K562 (cell line): Measurements from ENCODE around the gene COPB2. TPM values are rescaled to one million over a fixed set of nuclear protein-coding genes. Genes with fewer than 3 reads are reported as not detected.

Experiments
- ARHGAP35 ChIP-seq: fragments of 450-650 bp; IDR thresholded peaks from 2 replicates; pipeline ENCODE4 v1.6.1; 2018; ENCODE audit not compliant: partially characterized antibody
- BRD9 ChIP-seq: fragments of 450-650 bp; IDR thresholded peaks from 2 replicates; pipeline ENCODE4 v1.6.1; 2018; ENCODE audit warnings: low read depth; ENCODE audit not compliant: partially characterized antibody
- CHD4 ChIP-seq: fragments of 200-600 bp; sonication (generic); IDR thresholded peaks from 3 replicates; pipeline ENCODE4 v1.6.1; 2012; ENCODE audit warnings: low read depth, mild to moderate bottlenecking, mixed read lengths, low read length, inconsistent platforms; ENCODE audit not compliant: insufficient read depth, insufficient replicate concordance, poor library complexity, severe bottlenecking
- FOXK2 ChIP-seq, 2 experiments: fragments of 450-650 bp; IDR thresholded peaks in 1 of 2; conservative IDR thresholded peaks in 1 of 2; 2 replicates each; pipeline ENCODE4 v1.6.1; 2016; ENCODE audit warnings: low read depth in 2 of 2, mild to moderate bottlenecking in 1 of 2
- HCFC1 ChIP-seq: IDR thresholded peaks from 2 replicates; pipeline ENCODE4 v1.6.1; 2012; ENCODE audit warnings: low read depth, low read length, improper control_type of control experiment
- HMGN3 ChIP-seq: IDR thresholded peaks from 2 replicates; pipeline ENCODE4 v1.6.1; 2011; ENCODE audit warnings: borderline replicate concordance, low read depth, mild to moderate bottlenecking, mixed read lengths, low read length; ENCODE audit not compliant: insufficient read length; ENCODE audit errors: extremely low read depth
- KAT2B ChIP-seq: IDR thresholded peaks from one replicate; pipeline ENCODE4 v1.6.1; 2012; ENCODE audit warnings: low read depth, mild to moderate bottlenecking, control low read depth, inconsistent platforms, low read length, moderate library complexity
- MCM5 ChIP-seq: fragments of 450-650 bp; IDR thresholded peaks from 2 replicates; pipeline ENCODE4 v1.6.1; 2016; ENCODE audit warnings: low read depth
- MEF2A ChIP-seq: IDR thresholded peaks from 2 replicates; pipeline ENCODE4 v1.6.1; 2011; ENCODE audit warnings: low read depth, mild to moderate bottlenecking, low read length, moderate library complexity; ENCODE audit not compliant: control insufficient read depth
- NCOA1 ChIP-seq: fragments of 450-650 bp; IDR thresholded peaks from 2 replicates; pipeline ENCODE4 v1.6.1; 2016; ENCODE audit warnings: low read depth
- NR3C1 ChIP-seq: sonication (generic); formaldehyde crosslinking; IDR thresholded peaks from 2 replicates; pipeline ENCODE4 v1.8.1; 2022; ENCODE audit warnings: missing genetic modification reagents
- POLR2B ChIP-seq: fragments of 450-650 bp; IDR thresholded peaks from 2 replicates; pipeline ENCODE4 v1.6.1; 2018; ENCODE audit warnings: low read depth; ENCODE audit not compliant: partially characterized antibody
- RBM15 ChIP-seq: fragments of 200-400 bp; formaldehyde crosslinking; IDR thresholded peaks from 2 replicates; pipeline ENCODE4 v1.6.1; 2018; ENCODE audit warnings: mild to moderate bottlenecking, low read length, moderate library complexity; ENCODE audit not compliant: insufficient read depth
- SMAD1 ChIP-seq: fragments of 150-350 bp; IDR thresholded peaks from 2 replicates; pipeline ENCODE4 v1.6.1; 2014; ENCODE audit warnings: low read length, low read depth; ENCODE audit not compliant: partially characterized antibody
- SNRNP70 ChIP-seq: fragments of 200-400 bp; formaldehyde crosslinking; optimal IDR thresholded peaks from 2 replicates; pipeline ENCODE3; 2017; ENCODE audit warnings: low read depth, low read length
- ZNF146 ChIP-seq: IDR thresholded peaks from one replicate; pipeline ENCODE4 v1.6.1; 2018; ENCODE audit warnings: missing compliant biosample characterization; ENCODE audit not compliant: unreplicated experiment
- ZNF217 ChIP-seq: sonication (generic); formaldehyde crosslinking; IDR thresholded peaks from 2 replicates; pipeline ENCODE4 v1.8.0; 2022; ENCODE audit warnings: mild to moderate bottlenecking, missing genetic modification reagents
- ZNF232 ChIP-seq: sonication (generic); formaldehyde crosslinking; IDR thresholded peaks from 2 replicates; pipeline ENCODE4 v1.8.0; 2022; ENCODE audit warnings: mild to moderate bottlenecking, missing genetic modification reagents
- ZNF282 ChIP-seq: sonication (generic); formaldehyde crosslinking; IDR thresholded peaks from 2 replicates; pipeline ENCODE4 v1.8.1; 2023; ENCODE audit warnings: missing genetic modification reagents
- ZNF589 ChIP-seq: fragments of 200-800 bp; sonication (Bioruptor generic); IDR thresholded peaks from 2 replicates; pipeline ENCODE4 v1.6.1; 2016; ENCODE audit warnings: low read depth, missing genetic modification characterization, missing compliant biosample characterization
- ZNF717 ChIP-seq: fragments of 250-450 bp; sonication (Bioruptor Pico); IDR thresholded peaks from 2 replicates; pipeline ENCODE4 v1.5.0; 2021
- polyA plus RNA-seq, 8 experiments: library from polyadenylated mRNA; depleted of rRNA in 4 of 8; stranded (reverse) in 5 of 8; unstranded in 3 of 8; fragments of >200 nt; fragmentation: Nextera tagmentation in 2 of 8; fragmentation: Illumina TruSeq in 1 of 8; extraction: Ambion mirVana in 2 of 8; extraction: Trizol in 1 of 8; gene quantifications; 2 replicates each; pipeline versions ENCODE4 v1.2.1 to v1.2.3, GENCODE V29; 2011 to 2014; ENCODE audit warnings: inconsistent platforms in 1 of 8, missing spikeins in 1 of 8
- total RNA-seq, 7 experiments: library from RNA; depleted of rRNA in 6 of 7; stranded (reverse); fragments of >200 nt in 6 of 7; fragmentation: Illumina TruSeq in 2 of 7; extraction: Trizol in 2 of 7; gene quantifications; 2 replicates each; pipeline versions ENCODE4 v1.2.1 to v1.2.3, GENCODE V29; 2011 to 2021; ENCODE audit warnings: low replicate concordance in 1 of 7
- TF ChIP-seq, protein P1 (sequence below): fragments of 450-650 bp; formaldehyde crosslinking; IDR thresholded peaks from 2 replicates; pipeline ENCODE4 v1.4.0; 2022; ENCODE audit warnings: mild to moderate bottlenecking, moderate library complexity
- TF ChIP-seq, protein P2 (sequence below): IDR thresholded peaks from 2 replicates; pipeline ENCODE4 v1.6.1; 2011; ENCODE audit warnings: borderline replicate concordance, low read depth, mild to moderate bottlenecking, moderate library complexity, low read length; ENCODE audit not compliant: insufficient read depth, poor library complexity, severe bottlenecking
- TF ChIP-seq, protein P3 (sequence below): fragments of 250-450 bp; sonication (Bioruptor Pico); IDR thresholded peaks from 2 replicates; pipeline ENCODE4 v1.8.0; 2022; ENCODE audit warnings: inconsistent platforms, mild to moderate bottlenecking, moderate library complexity, borderline replicate concordance

The COPB2 gene
- total and polyA plus RNA-seq, 9 of the 15 experiments (the other 6 are each of a cell fraction or from before 2014, with no cell fraction given) = 64.3 to 189 (median 130) TPM

DNA sequence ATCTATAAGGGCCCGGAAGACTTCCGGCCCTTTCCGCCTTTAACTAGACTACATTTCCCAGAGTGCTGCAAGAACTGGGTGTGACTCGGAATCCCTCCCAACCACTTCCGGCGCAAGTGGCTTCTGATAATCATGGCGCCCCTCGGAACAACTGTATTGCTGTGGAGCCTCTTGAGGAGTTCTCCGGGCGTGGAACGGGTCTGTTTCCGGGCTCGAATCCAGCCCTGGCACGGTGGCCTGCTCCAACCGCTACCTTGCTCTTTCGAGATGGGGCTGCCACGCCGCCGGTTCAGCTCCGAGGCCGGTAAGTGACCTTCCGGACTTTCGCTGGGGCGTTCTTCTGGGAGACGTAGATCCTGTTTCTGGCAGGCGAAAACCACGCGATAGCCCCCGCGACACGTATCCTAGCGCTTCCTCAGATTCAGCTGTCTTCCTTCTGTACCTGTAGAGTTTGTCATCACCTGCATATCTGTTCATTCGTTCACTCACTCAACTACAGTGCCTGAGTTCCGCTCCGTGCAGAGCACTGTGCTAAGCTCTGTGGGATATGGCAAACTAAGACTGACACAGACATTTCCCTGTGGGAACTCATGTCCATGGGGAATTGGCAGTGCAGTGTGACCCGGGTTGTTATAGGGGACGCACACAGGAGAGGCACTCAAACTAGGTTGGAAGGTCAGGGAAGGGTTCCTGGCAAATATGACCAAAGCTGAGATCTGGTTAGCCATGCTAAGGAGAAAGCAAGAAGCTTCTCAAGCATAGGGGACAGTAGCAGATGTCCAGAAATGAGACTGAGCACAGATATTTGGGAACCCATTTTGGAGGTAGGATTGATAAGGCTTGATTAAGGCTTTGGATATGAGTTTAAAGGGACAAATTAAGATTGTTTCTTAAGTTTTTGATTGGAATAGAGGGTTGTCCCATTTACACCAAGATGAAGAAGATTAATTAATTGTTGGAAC is 45.3 kb downstream of the COPB2 start, which contains the start of gene MRPS22 (continued):
- TF ChIP-seq ZNF589 (CRISPR knock-in tag) (peak; percentile 67), RBM15 (no peak), POLR2B (peak; percentile 66), FOXK2 (conservative IDR thresholded peaks at IDR 0.05 in 1 of 2, IDR thresholded peaks at IDR 0.05 in 1 of 2; ENCODE audit: low read depth in 2 of 2) (peak; percentile 10 to 35; a peak in 2 of 4 replicates), NR3C1 (CRISPR knock-in tag) (no peak), ARHGAP35 (peak; percentile 74), KAT2B (no peak), NCOA1 (peak; percentile 93), ZNF282 (CRISPR knock-in tag) (no peak), ZNF232 (CRISPR knock-in tag) (peak; percentile 38; the same call in 1 of the 2 replicates), SNRNP70 (no peak), BRD9 (no peak), MEF2A (no peak), HMGN3 (no peak), SMAD1 (no peak), ZNF146 (CRISPR knock-in tag) (no peak), MCM5 (no peak), ZNF217 (no peak), HCFC1 (peak; percentile 95), ZNF717 (CRISPR knock-in tag) (no peak), CHD4 (no peak)
- TF ChIP-seq, protein P1, sequence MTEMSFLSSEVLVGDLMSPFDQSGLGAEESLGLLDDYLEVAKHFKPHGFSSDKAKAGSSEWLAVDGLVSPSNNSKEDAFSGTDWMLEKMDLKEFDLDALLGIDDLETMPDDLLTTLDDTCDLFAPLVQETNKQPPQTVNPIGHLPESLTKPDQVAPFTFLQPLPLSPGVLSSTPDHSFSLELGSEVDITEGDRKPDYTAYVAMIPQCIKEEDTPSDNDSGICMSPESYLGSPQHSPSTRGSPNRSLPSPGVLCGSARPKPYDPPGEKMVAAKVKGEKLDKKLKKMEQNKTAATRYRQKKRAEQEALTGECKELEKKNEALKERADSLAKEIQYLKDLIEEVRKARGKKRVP = no peak
- TF ChIP-seq, protein P2, sequence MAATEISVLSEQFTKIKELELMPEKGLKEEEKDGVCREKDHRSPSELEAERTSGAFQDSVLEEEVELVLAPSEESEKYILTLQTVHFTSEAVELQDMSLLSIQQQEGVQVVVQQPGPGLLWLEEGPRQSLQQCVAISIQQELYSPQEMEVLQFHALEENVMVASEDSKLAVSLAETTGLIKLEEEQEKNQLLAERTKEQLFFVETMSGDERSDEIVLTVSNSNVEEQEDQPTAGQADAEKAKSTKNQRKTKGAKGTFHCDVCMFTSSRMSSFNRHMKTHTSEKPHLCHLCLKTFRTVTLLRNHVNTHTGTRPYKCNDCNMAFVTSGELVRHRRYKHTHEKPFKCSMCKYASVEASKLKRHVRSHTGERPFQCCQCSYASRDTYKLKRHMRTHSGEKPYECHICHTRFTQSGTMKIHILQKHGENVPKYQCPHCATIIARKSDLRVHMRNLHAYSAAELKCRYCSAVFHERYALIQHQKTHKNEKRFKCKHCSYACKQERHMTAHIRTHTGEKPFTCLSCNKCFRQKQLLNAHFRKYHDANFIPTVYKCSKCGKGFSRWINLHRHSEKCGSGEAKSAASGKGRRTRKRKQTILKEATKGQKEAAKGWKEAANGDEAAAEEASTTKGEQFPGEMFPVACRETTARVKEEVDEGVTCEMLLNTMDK = no peak
- TF ChIP-seq, protein P3, sequence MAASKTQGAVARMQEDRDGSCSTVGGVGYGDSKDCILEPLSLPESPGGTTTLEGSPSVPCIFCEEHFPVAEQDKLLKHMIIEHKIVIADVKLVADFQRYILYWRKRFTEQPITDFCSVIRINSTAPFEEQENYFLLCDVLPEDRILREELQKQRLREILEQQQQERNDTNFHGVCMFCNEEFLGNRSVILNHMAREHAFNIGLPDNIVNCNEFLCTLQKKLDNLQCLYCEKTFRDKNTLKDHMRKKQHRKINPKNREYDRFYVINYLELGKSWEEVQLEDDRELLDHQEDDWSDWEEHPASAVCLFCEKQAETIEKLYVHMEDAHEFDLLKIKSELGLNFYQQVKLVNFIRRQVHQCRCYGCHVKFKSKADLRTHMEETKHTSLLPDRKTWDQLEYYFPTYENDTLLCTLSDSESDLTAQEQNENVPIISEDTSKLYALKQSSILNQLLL (CRISPR knock-in tag) = no peak
